Inferior parietal cortex (tissue), 1 donor: Measurements from ENCODE around the gene KCTD5.
"Not testable (repeated sequence)": the region's sequence is repeated elsewhere in the genome, so short reads cannot be mapped to it uniquely, and the experiment has no call there.

Experiments
- DNase-seq: peaks from one replicate; pipeline ENCODE4 v3.0.0-alpha.2; 2016; ENCODE audit errors: extremely low spot score

The KCTD5 gene

GRCh38 chr16:2671741-2672140 lies 10.6 kb upstream of the KCTD5 start:
- no peak for DNase-seq

GRCh38 chr16:2673066-2673999 lies 9.0 kb upstream of the KCTD5 start:
- DNase-seq: peak; percentile 92

GRCh38 chr16:2675021-2675420 lies 7.3 kb upstream of the KCTD5 start:
- DNase-seq: no peak

- DNase-seq: no peak
Observed at GRCh38 chr16:2675714-2676113, 6.6 kb upstream of the KCTD5 start.

DNA sequence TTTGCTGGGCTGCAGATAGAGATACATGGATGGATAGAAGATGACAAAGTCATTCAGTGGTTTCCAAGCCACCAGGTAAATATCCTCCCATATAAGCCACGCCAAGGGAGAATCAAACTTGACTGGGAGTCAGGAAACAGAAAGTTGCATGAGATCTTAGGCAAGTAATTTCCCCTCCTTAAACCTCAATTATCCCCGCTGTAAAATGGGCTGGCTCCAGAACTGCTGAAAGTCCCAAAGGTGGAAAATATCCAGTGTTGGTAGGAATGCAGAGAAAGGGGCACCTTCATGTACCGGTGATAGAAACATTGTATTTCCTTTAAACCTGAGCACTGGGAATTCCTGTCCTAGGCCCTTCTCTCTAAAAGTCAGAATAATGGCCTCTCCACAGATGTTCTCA lies 5.4 kb upstream of the KCTD5 start:
- not testable (repeated sequence) for DNase-seq

DNA sequence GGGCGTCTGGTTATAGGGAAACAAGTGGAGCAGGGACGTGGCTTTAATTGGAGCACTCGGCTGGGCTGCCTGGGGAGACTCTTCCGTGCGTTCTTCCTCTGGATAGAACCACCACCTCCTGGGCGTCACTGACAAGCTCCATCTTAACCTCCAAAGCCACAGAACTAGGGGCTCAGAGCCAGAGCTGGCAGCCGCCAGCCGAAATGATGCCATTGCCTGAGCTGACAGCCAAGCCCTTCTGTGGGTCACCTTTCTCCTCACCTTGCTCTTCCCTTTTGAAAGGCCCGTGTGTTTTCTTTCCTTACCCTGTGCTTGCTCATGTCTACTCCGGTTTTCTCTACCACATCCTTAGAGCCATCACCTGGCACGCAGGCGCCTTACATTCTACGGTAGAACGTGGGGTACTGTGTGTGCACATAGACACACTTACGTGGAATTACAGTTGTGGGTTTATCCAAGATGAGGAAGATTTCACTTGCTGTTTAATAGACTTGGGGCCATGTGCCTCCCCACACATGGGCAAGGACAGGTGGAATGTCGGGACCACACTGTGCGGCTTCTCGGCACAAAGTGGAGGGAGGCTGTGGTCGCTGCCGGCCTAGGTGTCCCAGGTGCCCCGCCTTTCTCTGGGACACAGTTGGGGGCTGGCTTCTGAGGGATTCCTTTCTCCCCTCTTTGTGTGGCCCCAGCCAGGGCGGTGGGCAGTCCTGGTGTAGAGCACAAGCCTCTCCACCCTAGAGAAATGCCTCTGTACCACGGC lies 3.9 kb upstream of the KCTD5 start:
- DNase-seq: not testable (repeated sequence)

GRCh38 chr16:2679902-2680301 lies 2.4 kb upstream of the KCTD5 start:
- not testable (repeated sequence) for DNase-seq

DNA sequence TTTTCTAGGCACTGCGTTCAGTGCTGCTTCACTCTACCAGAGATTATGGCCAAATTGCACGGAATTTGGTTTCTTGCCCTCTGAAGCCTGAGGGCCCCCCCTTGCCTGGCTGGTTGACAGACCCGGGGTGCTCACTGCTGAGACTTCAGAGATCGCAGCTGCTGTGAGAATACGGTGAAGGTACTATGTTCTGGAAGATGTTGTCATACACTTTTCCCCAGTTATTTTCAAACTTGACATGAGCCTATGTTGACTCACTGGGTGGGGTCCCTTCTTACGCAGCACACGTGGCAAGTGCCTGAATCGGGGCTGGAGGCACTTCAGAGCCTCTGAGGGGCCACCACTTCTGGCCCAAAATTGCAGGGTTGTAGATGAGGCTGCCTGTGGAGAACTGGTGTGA lies 2.0 kb upstream of the KCTD5 start:
- not testable (repeated sequence) for DNase-seq

DNA sequence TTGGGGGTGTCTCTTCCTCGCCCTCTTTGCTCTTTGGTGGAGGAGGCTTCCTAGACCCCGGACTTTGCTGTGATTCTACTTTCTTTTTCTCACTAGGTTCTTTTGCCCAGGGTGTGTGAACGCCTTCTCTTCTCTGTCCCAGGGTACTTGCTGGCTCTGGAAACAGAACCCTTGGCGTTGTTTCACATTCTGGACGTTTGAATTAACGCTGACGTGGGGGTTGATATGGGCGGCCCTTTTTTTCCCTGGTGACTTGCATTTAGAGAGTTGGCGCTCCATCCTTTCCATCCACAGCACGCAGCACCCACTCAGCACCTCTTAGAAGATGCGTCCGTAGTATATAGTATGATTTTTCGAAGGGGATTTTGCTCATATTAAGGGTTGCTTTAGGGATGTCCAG lies 718 bp downstream of the KCTD5 start:
- DNase-seq: not testable (repeated sequence)

DNA sequence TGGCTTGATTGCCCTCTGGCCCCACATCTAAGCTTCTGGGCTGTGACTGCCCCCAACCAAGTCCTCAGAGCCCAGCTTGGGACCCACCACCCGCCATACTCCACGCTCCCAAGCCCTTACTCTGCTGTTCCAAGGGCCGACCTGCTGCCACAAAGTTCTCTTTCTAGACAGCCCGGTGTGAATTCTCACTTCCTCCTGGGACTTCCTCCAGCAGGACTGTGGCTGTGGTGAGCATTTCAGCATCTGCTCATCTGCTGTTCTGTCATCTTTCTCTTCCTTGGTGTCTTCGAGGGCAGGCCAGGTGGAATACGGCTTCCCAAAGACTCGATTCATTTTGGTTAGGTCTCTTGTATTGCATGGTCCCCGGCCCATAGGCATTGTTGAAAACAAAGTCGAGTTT lies 3.8 kb downstream of the KCTD5 start:
- DNase-seq: not testable (repeated sequence)

GRCh38 chr16:2686912-2687507 lies 4.7 kb downstream of the KCTD5 start:
- DNase-seq: no peak

DNA sequence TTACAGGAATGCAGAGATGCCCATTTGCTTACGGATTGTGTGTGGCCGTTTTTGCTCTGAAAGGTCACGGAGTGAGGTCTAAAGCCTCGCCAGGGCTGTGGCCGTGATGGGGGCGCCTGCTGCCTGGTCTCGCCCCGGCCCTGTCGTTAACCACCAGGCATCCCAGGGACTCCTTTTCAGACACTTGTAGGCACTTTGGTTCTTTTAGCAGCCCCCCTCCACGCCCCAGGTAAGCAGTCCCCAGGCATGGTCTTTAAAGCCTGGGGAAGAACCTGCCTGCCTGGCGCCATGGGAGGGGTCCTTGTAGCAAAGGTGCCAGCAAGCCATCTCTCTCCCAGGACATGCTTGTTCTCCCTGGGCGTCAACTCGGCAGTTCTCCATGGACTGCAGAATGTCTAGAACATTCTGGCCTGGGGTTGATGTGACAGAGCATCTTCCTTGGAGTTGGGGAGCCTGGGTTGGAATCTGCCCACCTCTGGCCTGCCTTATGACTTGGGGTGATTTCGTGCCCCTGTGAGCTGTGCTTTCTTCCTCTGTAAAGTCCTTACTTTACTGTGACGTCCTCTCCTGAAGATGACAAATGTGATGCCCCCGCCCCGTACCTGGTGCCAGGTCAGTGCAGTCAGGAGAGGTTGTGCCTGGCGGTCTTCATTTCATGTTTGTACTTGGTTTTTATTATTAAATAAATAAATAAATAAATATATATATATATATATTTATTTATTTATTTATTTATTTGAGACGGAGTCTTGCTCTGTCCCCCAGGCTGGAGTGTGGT lies 5.4 kb downstream of the KCTD5 start:
- no peak for DNase-seq

DNA sequence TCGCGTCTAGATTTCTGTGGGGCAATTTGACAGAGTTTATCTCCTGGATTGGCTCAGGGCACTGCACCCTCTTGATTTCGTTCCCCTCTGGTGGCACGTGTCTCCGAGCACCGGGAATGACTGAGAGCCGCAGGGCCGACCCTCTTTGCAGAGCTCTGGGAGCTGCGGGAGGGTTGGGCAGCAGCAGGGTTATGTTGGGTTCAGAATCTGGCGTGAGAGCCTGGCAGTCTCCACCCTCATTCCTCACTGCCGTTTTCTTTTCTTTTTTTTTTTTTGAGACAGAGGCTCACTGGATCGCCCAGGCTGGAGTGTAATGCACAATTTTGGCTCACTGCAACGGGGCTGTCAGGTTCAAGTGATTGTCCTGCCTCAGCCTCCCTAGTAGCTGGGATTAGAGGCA lies 7.1 kb downstream of the KCTD5 start:
- DNase-seq: not testable (repeated sequence)

- no peak for DNase-seq
Observed at GRCh38 chr16:2689968-2690801, 7.9 kb downstream of the KCTD5 start.

- no peak for DNase-seq
Observed at GRCh38 chr16:2690852-2691251, 8.5 kb downstream of the KCTD5 start.

DNA sequence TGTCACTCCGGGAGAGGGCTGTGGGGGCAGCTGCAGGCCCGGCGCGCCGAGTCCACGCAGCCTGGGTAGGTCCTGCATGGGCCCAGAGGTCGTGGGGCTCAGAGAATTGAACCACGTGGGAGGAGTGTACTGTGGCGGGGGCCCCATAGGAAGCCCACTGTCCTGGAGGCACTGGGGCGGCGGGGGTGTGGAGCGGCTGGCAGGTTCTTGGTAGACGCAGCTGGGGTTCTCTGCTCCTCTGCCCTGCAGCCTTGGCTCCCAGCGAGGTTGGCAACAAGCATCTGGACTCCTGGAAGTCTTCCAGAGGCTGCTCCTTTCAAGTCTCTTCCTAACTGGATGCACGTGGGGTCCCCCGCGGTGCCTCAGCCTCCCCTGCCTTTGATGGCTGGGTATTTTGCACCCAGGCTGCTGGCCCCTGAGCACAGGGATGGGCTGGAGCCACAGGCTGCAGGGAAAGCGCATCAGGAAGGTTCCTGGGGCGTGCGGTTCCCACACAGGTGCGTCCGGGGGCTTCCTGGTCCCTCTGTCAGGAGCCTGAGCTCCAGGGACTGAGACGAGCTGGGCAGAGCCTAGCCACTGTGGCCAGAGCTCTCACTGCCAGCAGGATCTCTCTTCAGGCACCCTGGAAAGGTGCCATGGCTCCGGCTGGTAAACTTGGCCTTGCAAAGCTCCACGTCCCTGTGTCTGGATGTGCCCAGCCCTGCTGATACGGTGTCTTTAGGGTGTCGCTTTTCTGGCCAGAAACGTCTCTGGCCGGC lies 9.3 kb downstream of the KCTD5 start:
- no peak for DNase-seq

DNA sequence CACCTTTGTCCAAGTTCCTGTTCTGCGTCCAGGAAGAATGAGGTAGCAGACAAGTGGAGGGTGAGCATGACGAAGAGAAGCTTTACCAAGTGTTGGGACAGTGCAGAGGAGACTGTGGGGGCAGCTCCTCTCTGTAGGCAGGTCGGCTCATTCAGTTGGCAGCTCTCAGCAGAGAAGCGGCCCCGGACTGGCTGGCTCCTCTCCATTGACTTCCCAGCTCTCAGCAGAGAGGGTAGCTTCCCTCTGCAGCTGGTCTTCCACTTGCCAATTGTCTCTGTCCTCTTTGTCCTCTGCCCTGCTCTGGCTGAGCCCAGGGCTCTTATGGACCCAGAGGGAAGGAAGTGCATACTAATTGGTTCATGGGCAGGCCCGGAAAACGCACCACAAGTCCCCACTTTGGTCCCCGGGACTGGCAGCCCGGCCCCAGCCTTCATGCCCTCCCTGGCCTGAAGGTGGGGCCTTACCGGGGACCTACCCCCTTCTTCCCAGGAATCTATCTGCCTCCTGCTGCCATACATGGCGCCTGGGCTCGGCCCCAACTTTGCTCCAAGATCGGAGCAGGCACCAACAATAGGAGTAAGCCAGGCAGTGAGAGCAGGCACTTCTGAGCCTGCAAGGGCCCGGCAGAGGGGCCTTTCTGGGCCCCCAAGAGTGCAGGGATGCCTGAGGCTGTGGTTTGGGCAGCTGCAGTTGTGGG lies 10.1 kb downstream of the KCTD5 start:
- DNase-seq: peak; percentile 70

- peak; percentile 57 for DNase-seq
Observed at GRCh38 chr16:2692948-2693651, 10.8 kb downstream of the KCTD5 start.
